GM18873 (cell line): ENCODE measurements around the gene SYN1.

Source experiments
- ATAC-seq: cut with Tn5 transposase; IDR thresholded peaks from one replicate; pipeline ENCODE4 v1.9.1; 2021; ENCODE audit warnings: mild to moderate bottlenecking, moderate library complexity, moderate number of reproducible peaks; ENCODE audit not compliant: unreplicated experiment, low FRiP score

The SYN1 gene

GRCh38 chrX:47540754-47541538 is 78.7 kb downstream of the SYN1 start:
- no peak for ATAC-seq

DNA sequence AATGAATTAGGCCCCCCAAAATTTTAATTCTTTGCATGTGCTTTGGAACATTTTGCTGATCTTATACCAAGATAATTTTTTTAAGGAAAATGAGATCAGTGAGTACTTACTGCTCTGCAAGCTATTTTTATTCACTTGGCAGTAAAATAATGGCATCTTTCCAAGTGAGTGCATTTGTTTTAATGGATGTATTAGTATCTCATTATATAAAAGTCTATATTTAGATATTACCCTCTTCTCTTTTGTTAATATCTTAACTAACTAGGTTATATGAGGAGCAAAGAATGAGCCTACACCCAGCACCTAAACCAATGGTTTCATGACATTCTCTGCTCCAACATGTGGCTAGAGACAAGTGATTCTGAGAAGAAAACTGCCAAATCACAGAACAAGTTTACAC is 79.8 kb downstream of the SYN1 start:
- ATAC-seq = no peak

DNA sequence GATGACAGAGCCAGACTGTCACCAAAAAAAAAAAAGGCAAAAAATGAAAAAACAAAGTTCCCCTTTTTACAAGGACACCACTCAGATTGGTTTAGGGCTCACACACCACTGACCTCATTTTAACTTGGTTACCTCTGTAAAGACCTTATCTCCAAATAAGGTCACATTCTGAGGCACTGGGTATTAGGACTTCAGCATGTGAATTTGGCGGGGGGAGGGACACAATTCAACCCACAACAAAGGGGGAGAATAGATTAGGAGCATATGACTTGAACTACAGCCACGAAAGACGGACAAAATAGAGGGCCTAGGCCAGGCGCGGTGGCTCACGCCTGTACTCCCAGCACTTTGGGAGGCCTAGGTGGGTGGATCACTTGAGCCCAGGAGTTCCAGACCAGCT is 89.6 kb downstream of the SYN1 start:
- ATAC-seq = no peak

- no peak for ATAC-seq
Observed at GRCh38 chrX:47529548-47529947, 90.1 kb downstream of the SYN1 start.

GRCh38 chrX:47523713-47524166 is 95.9 kb downstream of the SYN1 start:
- no peak for ATAC-seq

DNA sequence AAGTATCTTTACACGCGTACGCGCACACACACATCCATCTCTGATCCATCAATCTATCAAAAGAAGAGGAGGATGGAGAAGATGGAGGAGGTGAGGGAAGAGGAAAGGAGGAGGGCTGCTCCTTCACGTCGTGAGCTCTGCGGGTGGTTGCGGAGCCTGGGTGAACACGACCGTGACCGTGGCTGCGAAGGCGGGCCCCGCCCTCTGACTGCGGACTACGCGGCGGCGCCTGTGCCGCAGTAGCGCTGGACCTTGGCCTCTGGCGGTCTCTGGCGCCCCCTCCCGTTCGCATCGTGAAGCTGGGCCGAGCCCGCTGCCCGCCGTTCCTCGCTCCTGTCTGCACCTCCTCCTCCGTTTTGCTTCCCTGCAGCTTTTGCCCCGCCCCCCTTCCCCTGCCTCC is 96.4 kb downstream of the SYN1 start:
- peak; percentile 62 for ATAC-seq
